ENCODE data around the gene PLCD1.

Gene PLCD1

DNA sequence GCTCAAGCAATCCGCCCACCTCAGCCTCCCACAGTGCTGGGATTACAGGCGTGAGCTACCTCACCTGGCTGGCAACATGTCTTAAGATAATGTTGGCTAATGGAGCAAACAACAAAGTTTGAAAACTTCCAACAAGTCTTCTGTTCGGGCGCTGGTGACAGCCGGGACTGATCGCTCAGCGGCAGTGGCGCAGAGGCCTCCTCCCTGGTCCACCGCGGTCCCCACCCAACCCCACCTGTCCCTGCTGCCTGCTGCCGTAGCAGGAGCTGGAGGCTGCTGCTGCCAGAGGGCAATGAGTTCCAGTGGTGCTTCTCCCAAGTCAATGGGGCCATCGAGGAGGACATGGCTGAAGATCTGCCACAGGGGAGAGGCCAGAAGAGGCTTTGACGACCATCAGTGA lies 21.7 kb upstream of the PLCD1 start:
- H3K27ac ChIP-seq (ENCODE audit: low read depth, low read length): no peak overlapping the region
- no peak overlapping the region for H3K4me3 ChIP-seq (ENCODE audit: low read depth, low read length)
- no peak overlapping the region for H3K9ac ChIP-seq (ENCODE audit: low read depth, low read length)
- H3K4me1 ChIP-seq (ENCODE audit: control insufficient read depth, insufficient read depth, low read length): no peaks in the 10 kb centered on the region
- H3K36me3 ChIP-seq (ENCODE audit: control insufficient read depth, insufficient read depth, low read length): no peaks in the 10 kb centered on the region
- peaks cover 14% of the 10 kb centered on the region; the same call in 1 of the 2 replicates for H3K9me3 ChIP-seq (ENCODE audit: control insufficient read depth, insufficient read depth, low read length)
- H3K27me3 ChIP-seq (ENCODE audit: control insufficient read depth, insufficient read depth, low read length): no peaks in the 10 kb centered on the region

DNA sequence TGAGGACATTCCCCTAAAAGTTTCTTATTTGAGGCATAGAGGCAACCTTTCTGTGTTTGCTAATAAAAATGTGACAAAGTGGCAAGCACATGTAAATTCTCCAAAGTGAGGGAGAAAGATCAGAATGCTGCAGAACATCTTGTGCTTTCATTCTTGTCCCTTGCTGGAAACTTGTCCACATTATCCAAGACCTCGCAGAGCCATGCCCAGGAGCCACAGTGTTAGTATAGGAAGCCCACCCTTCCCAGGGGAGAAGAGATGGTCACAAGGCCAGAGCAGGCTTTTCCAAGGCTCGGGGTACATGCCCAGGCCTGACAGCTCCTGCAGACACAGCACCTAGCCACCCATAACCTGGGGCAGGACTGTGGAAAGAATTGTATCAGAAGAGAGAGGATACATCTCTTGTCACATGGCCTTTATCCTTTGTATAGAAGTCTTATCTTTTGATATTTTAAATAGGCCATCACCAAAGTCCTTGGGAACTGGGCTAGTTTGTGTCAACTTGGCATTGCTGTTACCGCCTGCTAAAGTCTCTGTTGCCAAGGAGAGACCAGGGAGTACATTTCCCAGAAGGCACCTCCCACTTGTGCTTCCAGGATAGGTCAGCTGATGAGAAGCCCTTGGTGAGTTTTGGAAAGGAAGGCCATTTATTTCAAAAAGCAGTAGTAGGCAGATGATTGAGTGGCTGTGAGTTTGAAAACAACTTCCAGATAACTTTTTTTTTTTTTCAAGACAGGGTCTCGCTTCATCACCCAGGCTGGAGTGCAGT lies 20.1 kb upstream of the PLCD1 start:
- Histone ChIP-seq H3K36me3 (ENCODE audit: control insufficient read depth, insufficient read depth, low read length) (no peaks in the 10 kb centered on the region), H3K9me3 (ENCODE audit: control insufficient read depth, insufficient read depth, low read length) (peaks cover 14% of the 10 kb centered on the region; the same call in 1 of the 2 replicates), H3K27ac (ENCODE audit: low read depth, low read length) (no peak overlapping the region), H3K27me3 (ENCODE audit: control insufficient read depth, insufficient read depth, low read length) (no peaks in the 10 kb centered on the region; the same call in 1 of the 2 replicates), H3K4me1 (ENCODE audit: control insufficient read depth, insufficient read depth, low read length) (no peaks in the 10 kb centered on the region), H3K9ac (ENCODE audit: low read depth, low read length) (no peak overlapping the region), H3K4me3 (ENCODE audit: low read depth, low read length) (no peak overlapping the region)

DNA sequence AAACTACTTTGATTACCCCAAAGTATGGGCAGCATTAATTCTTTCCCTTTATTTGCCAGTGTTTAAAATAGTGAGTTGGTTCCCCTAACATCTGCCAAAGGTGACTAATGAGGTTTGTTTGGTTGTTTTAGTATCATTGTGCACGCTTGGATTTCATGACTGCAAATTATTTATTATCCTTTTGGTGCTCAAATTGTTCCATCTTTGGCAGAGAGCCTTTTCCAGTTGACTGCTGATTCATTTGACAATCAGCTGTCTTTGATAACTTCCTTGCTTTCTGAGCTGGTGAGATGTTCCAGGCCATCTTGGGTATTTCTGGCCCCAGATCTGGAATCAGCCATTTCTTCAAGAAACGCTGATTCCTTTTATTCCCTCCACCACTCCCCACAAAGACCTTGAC lies 18.5 kb upstream of the PLCD1 start:
- H3K9me3 ChIP-seq (ENCODE audit: control insufficient read depth, insufficient read depth, low read length): peaks cover 14% of the 10 kb centered on the region; the same call in 1 of the 2 replicates
- no peaks in the 10 kb centered on the region; the same call in 1 of the 2 replicates for H3K27me3 ChIP-seq (ENCODE audit: control insufficient read depth, insufficient read depth, low read length)
- H3K27ac ChIP-seq (ENCODE audit: low read depth, low read length): no peak overlapping the region
- no peak overlapping the region for H3K4me3 ChIP-seq (ENCODE audit: low read depth, low read length)
- H3K36me3 ChIP-seq (ENCODE audit: control insufficient read depth, insufficient read depth, low read length): no peaks in the 10 kb centered on the region
- no peaks in the 10 kb centered on the region for H3K4me1 ChIP-seq (ENCODE audit: control insufficient read depth, insufficient read depth, low read length)
- no peak overlapping the region for H3K9ac ChIP-seq (ENCODE audit: low read depth, low read length)

DNA sequence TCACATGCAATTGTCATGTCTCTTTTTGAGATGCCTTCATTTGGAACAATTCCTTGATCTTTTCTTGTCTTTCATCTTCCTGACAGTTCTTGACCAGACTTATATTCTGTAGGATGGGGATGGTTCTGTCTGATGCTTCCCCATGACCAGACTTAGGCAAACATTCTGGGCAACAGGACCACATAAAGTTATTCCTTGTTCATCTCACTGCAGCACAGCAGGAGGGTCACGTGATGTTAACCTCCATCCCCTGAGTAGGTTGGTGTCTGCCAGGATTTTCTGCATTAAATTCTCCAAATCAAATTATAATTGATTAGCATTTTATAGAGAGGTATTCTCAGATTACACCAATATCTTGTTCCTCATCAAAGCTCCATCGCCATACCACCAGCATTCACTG lies 17.4 kb upstream of the PLCD1 start:
- Histone ChIP-seq H3K9me3 (ENCODE audit: control insufficient read depth, insufficient read depth, low read length) (peaks cover 6% of the 10 kb centered on the region; the same call in 1 of the 2 replicates), H3K9ac (ENCODE audit: low read depth, low read length) (no peak overlapping the region), H3K36me3 (ENCODE audit: control insufficient read depth, insufficient read depth, low read length) (no peaks in the 10 kb centered on the region), H3K27ac (ENCODE audit: low read depth, low read length) (no peak overlapping the region), H3K4me3 (ENCODE audit: low read depth, low read length) (no peak overlapping the region), H3K4me1 (ENCODE audit: control insufficient read depth, insufficient read depth, low read length) (no peaks in the 10 kb centered on the region), H3K27me3 (ENCODE audit: control insufficient read depth, insufficient read depth, low read length) (no peaks in the 10 kb centered on the region; the same call in 1 of the 2 replicates)

DNA sequence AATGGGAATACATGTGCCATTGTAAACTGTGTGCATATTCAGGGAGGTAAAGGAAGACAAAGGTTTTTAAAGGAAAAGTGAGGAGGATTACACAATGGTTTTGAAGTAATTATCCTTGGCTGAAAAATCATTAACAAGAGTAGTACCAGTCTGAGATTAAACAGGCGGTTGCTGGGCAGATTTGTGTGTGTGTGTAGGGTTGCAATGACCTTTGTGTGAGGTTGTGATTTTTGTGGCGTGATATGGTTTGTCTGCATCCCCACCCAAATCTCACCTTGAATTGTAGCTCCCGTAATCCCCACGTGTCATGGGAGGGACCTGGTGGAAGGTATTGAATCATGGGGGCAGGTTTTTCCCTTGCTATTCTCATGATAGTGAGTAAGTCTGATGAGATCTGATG lies 16.6 kb upstream of the PLCD1 start:
- Histone ChIP-seq H3K36me3 (ENCODE audit: control insufficient read depth, insufficient read depth, low read length) (no peaks in the 10 kb centered on the region), H3K27me3 (ENCODE audit: control insufficient read depth, insufficient read depth, low read length) (no peaks in the 10 kb centered on the region; the same call in 1 of the 2 replicates), H3K4me3 (ENCODE audit: low read depth, low read length) (no peak overlapping the region)

DNA sequence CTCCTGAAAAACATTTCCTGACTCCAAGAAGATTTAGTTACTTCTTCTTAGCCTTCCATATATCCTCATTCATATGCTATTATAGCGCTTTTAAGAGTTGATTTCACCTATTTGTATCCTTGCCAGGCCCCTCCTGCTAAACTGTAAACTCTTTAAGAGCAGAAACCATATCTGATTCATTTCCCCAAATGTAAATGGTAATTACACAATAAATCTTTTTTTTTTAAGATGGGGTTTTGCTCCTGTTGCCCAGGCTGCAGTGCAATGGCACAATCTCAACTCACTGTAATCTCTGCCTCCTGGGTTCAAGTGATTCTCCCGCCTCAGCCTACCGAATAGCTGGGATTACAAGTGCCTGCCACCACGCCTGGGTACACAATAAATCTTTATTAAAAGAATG lies 14.0 kb upstream of the PLCD1 start:
- no peak overlapping the region for H3K9ac ChIP-seq (ENCODE audit: low read depth, low read length)

More for the DNA sequence above, 16.6 kb upstream of the PLCD1 start:
- no peaks in the 10 kb centered on the region for H3K4me1 ChIP-seq (ENCODE audit: control insufficient read depth, insufficient read depth, low read length)
- no peak overlapping the region for H3K9ac ChIP-seq (ENCODE audit: low read depth, low read length)
- H3K27ac ChIP-seq (ENCODE audit: low read depth, low read length): no peak overlapping the region
- no peaks in the 10 kb centered on the region for H3K9me3 ChIP-seq (ENCODE audit: control insufficient read depth, insufficient read depth, low read length)

DNA sequence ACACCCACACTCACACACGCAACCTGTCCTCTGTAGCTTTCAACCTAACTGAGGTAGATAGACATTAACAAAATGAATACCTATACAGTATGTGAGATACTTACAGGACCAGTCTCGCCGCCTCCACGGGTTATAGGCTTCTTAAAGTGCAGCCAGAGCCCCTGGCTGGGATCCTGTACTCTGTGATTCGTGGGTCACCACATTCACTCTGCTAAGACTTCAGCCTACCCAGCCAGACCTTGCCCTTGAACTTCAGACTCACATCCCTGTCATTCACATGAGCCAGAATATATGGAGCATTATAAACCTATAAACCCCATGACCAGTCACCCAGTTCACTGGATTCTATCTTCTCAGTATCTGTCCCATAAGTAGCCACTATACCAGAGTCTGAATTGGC lies 11.0 kb upstream of the PLCD1 start:
- Histone ChIP-seq H3K4me3 (ENCODE audit: low read depth, low read length) (no peak overlapping the region), H3K9ac (ENCODE audit: low read depth, low read length) (no peak overlapping the region), H3K36me3 (ENCODE audit: control insufficient read depth, insufficient read depth, low read length) (no peaks in the 10 kb centered on the region), H3K27ac (ENCODE audit: low read depth, low read length) (no peak overlapping the region), H3K4me1 (ENCODE audit: control insufficient read depth, insufficient read depth, low read length) (peaks cover 9% of the 10 kb centered on the region), H3K27me3 (ENCODE audit: control insufficient read depth, insufficient read depth, low read length) (peaks cover 23% of the 10 kb centered on the region), H3K9me3 (ENCODE audit: control insufficient read depth, insufficient read depth, low read length) (no peaks in the 10 kb centered on the region)

More for the DNA sequence above, 14.0 kb upstream of the PLCD1 start:
- Histone ChIP-seq H3K27me3 (ENCODE audit: control insufficient read depth, insufficient read depth, low read length) (peaks cover 23% of the 10 kb centered on the region), H3K36me3 (ENCODE audit: control insufficient read depth, insufficient read depth, low read length) (no peaks in the 10 kb centered on the region), H3K9me3 (ENCODE audit: control insufficient read depth, insufficient read depth, low read length) (no peaks in the 10 kb centered on the region), H3K4me1 (ENCODE audit: control insufficient read depth, insufficient read depth, low read length) (peaks cover 9% of the 10 kb centered on the region), H3K27ac (ENCODE audit: low read depth, low read length) (no peak overlapping the region), H3K4me3 (ENCODE audit: low read depth, low read length) (no peak overlapping the region)

DNA sequence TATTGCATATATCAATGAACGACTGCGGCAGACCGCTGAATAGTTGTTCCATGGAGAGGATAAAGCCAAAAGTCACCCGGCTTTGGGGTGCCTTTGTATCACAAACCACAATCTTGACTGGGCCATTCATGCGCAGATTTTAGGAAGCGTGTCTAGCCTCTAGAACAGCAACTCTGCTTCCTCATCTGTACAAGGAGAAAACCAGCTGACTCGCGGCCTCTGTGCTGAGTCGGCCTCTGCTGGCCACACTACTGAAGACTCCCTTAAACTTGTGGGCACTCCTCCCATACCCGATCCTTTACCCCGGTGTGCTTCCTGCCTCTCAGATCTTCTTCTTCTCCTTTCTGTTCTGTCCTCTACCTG lies 10.4 kb upstream of the PLCD1 start:
- H3K9ac ChIP-seq (ENCODE audit: low read depth, low read length): no peak overlapping the region
- no peaks in the 10 kb centered on the region for H3K9me3 ChIP-seq (ENCODE audit: control insufficient read depth, insufficient read depth, low read length)
- H3K4me3 ChIP-seq (ENCODE audit: low read depth, low read length): peak overlapping the region; percentile 80
- H3K27ac ChIP-seq (ENCODE audit: low read depth, low read length): no peak overlapping the region
- peaks cover 9% of the 10 kb centered on the region for H3K4me1 ChIP-seq (ENCODE audit: control insufficient read depth, insufficient read depth, low read length)
- H3K27me3 ChIP-seq (ENCODE audit: control insufficient read depth, insufficient read depth, low read length): peaks cover 23% of the 10 kb centered on the region
- no peaks in the 10 kb centered on the region for H3K36me3 ChIP-seq (ENCODE audit: control insufficient read depth, insufficient read depth, low read length)

DNA sequence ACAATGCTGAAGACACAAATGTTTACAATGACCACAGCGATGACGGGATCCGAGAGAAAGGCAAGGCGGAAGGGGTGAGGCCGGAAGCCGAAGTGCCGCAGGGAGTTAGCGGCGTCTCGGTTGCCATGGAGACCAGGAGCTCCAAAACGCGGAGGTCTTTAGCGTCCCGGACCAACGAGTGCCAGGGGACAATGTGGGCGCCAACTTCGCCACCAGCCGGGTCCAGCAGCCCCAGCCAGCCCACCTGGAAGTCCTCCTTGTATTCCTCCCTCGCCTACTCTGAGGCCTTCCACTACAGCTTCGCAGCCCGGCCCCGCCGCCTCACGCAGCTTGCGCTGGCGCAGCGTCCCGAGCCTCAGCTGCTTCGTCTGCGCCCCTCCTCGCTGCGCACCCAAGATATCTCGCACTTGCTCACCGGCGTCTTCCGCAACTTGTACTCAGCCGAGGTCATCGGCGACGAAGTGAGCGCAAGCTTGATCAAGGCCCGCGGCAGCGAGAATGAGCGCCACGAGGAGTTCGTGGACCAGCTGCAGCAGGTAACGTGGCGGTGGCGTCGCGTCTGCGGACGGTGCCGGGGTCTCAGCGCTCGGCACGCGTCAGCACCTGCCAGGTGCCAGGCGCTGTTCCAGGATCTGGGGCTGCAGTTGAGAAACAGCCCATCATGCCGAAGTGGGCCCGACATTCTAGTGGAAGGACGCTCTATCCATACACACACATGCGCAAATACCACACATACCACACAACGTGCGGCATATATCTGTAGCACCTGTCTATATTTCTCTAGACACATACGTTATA lies 9.9 kb upstream of the PLCD1 start, which contains the start of gene DLEC1:
Gene DLEC1, plus strand, starts transcription at position 108 of the 798 bp plus-strand sequence. Its CDS starts 18 bp downstream, at position 126.
- no peak within 1 kb of the TSS for H3K27ac ChIP-seq (ENCODE audit: low read depth, low read length)
- H3K27me3 ChIP-seq (ENCODE audit: control insufficient read depth, insufficient read depth, low read length): peaks cover 23% of the 10 kb centered on the region
- H3K9ac ChIP-seq (ENCODE audit: low read depth, low read length): no peak within 1 kb of the TSS

DNA sequence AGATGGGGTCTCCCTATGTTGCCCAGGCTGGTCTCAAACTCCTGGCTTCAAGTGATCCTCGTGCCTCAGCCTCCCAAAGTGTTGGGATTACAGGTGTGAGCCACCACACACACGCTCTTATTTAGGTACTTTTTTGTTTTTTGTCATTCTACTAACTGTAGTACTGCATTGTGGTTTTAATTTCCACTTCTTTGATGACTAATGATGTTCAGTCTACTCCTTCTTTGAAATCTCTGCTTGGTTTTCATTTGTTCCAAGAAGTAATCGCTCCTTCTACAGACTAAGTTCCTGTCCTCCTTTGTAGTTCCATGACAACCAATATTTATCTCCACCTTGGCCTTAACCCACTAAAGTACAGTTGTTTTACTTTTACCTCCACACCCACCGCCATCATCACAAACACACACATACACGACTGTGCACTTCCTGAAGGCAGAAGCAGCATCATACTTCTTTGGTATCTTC lies 9.0 kb upstream of the PLCD1 start:
- Histone ChIP-seq H3K9me3 (ENCODE audit: control insufficient read depth, insufficient read depth, low read length) (no peaks in the 10 kb centered on the region), H3K9ac (ENCODE audit: low read depth, low read length) (no peak overlapping the region), H3K36me3 (ENCODE audit: control insufficient read depth, insufficient read depth, low read length) (no peaks in the 10 kb centered on the region), H3K4me3 (ENCODE audit: low read depth, low read length) (peak overlapping the region; percentile 80), H3K4me1 (ENCODE audit: control insufficient read depth, insufficient read depth, low read length) (peaks cover 9% of the 10 kb centered on the region), H3K27ac (ENCODE audit: low read depth, low read length) (no peak overlapping the region), H3K27me3 (ENCODE audit: control insufficient read depth, insufficient read depth, low read length) (peaks cover 23% of the 10 kb centered on the region)

More for the DNA sequence above, 9.9 kb upstream of the PLCD1 start, which contains the start of gene DLEC1:
- Histone ChIP-seq H3K4me3 (ENCODE audit: low read depth, low read length) (peak within 1 kb of the TSS; percentile 80), H3K9me3 (ENCODE audit: control insufficient read depth, insufficient read depth, low read length) (no peaks in the 10 kb centered on the region), H3K36me3 (ENCODE audit: control insufficient read depth, insufficient read depth, low read length) (no peaks in the 10 kb centered on the region), H3K4me1 (ENCODE audit: control insufficient read depth, insufficient read depth, low read length) (peaks cover 9% of the 10 kb centered on the region)

DNA sequence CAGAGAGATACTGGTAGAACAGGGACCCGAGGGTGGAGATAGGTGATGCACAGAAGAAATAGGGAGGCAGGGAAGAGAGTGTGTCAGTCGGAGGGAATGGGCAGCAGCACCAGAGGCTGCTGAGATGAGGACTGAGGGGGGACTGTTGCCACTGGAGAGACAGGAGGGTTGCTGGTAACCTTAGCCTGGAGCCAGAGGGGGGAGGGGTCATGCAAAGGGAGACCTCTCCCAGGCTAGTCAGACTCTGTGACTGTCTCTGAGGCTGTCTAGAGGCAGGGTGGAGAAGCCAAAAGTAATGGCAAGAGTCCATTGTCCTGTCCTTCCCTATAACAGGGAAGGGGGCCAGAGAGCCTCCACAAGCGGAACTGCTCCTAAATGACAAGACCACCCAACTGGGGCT lies 7.5 kb upstream of the PLCD1 start:
- H3K4me1 ChIP-seq (ENCODE audit: control insufficient read depth, insufficient read depth, low read length): peaks cover 9% of the 10 kb centered on the region
- H3K36me3 ChIP-seq (ENCODE audit: control insufficient read depth, insufficient read depth, low read length): no peaks in the 10 kb centered on the region

More for the DNA sequence above, 7.5 kb upstream of the PLCD1 start:
- Histone ChIP-seq H3K27ac (ENCODE audit: low read depth, low read length) (no peak overlapping the region), H3K9ac (ENCODE audit: low read depth, low read length) (no peak overlapping the region), H3K9me3 (ENCODE audit: control insufficient read depth, insufficient read depth, low read length) (no peaks in the 10 kb centered on the region), H3K4me3 (ENCODE audit: low read depth, low read length) (no peak overlapping the region), H3K27me3 (ENCODE audit: control insufficient read depth, insufficient read depth, low read length) (peaks cover 27% of the 10 kb centered on the region)

All from HUES48 (cell line).